SK-N-SH (cell line): Measurements from ENCODE around the gene CCDC30. TPM values are rescaled to one million over a fixed set of nuclear protein-coding genes. Genes with fewer than 3 reads are reported as not detected.

Experiments
- CTCF ChIA-PET: fragments of 300-600, 350-600 bp; formaldehyde crosslinking; extraction: SDS; loops from one replicate; lab custom pipeline; 2021; lab: Yijun Ruan, JAX
- POLR2A ChIA-PET: fragments of 350-600 bp; sonication (Branson Sonifier 250); formaldehyde crosslinking; extraction: SDS; loops from one replicate; lab custom pipeline; 2020; ENCODE audit warnings: antibody characterized with exemption, inconsistent platforms; lab: Yijun Ruan, JAX
- DNase-seq: peaks from one replicate; pipeline ENCODE4 v3.0.0; 2012
- H2AFZ ChIP-seq: fragments of 200-600 bp; sonication (generic); 2 replicates; pipeline ENCODE4 v1.8.1; 2016; ENCODE audit warnings: antibody characterized with exemption, mild to moderate bottlenecking, low read depth
- H3F3A ChIP-seq: fragments of 200-600 bp; sonication (generic); replicated peaks from 2 replicates; pipeline ENCODE3; 2016; ENCODE audit warnings: antibody characterized with exemption, mild to moderate bottlenecking; ENCODE audit not compliant: insufficient read depth
- H3K27ac ChIP-seq, 2 experiments: fragments of 200-500 bp in 1 of 2; fragments of 200-600 bp in 1 of 2; sonication (Bioruptor generic) in 1 of 2; sonication (generic), shearing (Covaris generic) in 1 of 2; 2 replicates each; pipeline versions ENCODE4 v1.5.1 to v1.6.1; 2014 to 2016; ENCODE audit warnings: low read depth in 2 of 2, inconsistent platforms in 1 of 2, low read length in 1 of 2, mild to moderate bottlenecking in 1 of 2, mixed read lengths in 1 of 2
- H3K27me3 ChIP-seq: fragments of 200-600 bp; sonication (generic), shearing (Covaris generic); 2 replicates; pipeline ENCODE4 v1.6.1; 2016; ENCODE audit warnings: mixed run types; ENCODE audit not compliant: insufficient read depth
- H3K36me3 ChIP-seq, 2 experiments: fragments of 200-500 bp in 1 of 2; fragments of 200-600 bp in 1 of 2; sonication (Bioruptor generic) in 1 of 2; sonication (generic) in 1 of 2; replicated peaks in 1 of 2; 2 replicates each; pipeline versions ENCODE3 to v1.5.1; 2014 to 2016; ENCODE audit warnings: low read length in 1 of 2, mild to moderate bottlenecking in 1 of 2; ENCODE audit not compliant: insufficient read depth in 2 of 2, control insufficient read depth in 1 of 2
- H3K4me1 ChIP-seq, 2 experiments: fragments of 200-500 bp in 1 of 2; fragments of 200-600 bp in 1 of 2; sonication (Bioruptor generic) in 1 of 2; sonication (generic), shearing (Covaris generic) in 1 of 2; 2 replicates each; pipeline versions ENCODE4 v1.5.1 to v1.6.1; 2014 to 2016; ENCODE audit warnings: low read depth in 1 of 2, low read length in 1 of 2, mixed run types in 1 of 2; ENCODE audit not compliant: insufficient read depth in 2 of 2, control insufficient read depth in 1 of 2
- H3K4me2 ChIP-seq: fragments of 200-600 bp; sonication (generic), shearing (Covaris generic); 2 replicates; pipeline ENCODE4 v1.6.1; 2017; ENCODE audit warnings: mixed run types
- H3K4me3 ChIP-seq, 2 experiments: fragments of 200-500 bp in 1 of 2; fragments of 200-600 bp in 1 of 2; sonication (Bioruptor generic) in 1 of 2; sonication (generic), shearing (Covaris generic) in 1 of 2; 2 replicates each; pipeline versions ENCODE4 v1.5.1 to v1.8.1; 2014 to 2016; ENCODE audit warnings: low read depth in 2 of 2, inconsistent platforms in 1 of 2, low read length in 1 of 2, mild to moderate bottlenecking in 1 of 2, mixed read lengths in 1 of 2, moderate library complexity in 1 of 2
- H3K79me2 ChIP-seq: fragments of 200-600 bp; sonication (generic); 2 replicates; pipeline ENCODE4 v1.8.1; 2017; ENCODE audit warnings: mild to moderate bottlenecking; ENCODE audit not compliant: insufficient read depth
- H3K9ac ChIP-seq: fragments of 200-600 bp; sonication (generic); 2 replicates; pipeline ENCODE4 v1.6.1; 2017; ENCODE audit warnings: mixed run types
- H3K9me2 ChIP-seq: fragments of 200-600 bp; sonication (generic); 2 replicates; pipeline ENCODE4 v1.6.1; 2017; ENCODE audit warnings: mixed run types
- H3K9me3 ChIP-seq: fragments of 200-600 bp; sonication (generic); 2 replicates; pipeline ENCODE4 v1.6.1; 2017; ENCODE audit warnings: mixed run types, mild to moderate bottlenecking, moderate library complexity
- H4K20me1 ChIP-seq: fragments of 200-600 bp; sonication (generic); 2 replicates; pipeline ENCODE4 v1.6.1; 2017; ENCODE audit warnings: mild to moderate bottlenecking, mixed run types; ENCODE audit not compliant: insufficient read depth
- ELF1 ChIP-seq: IDR thresholded peaks from 2 replicates; pipeline ENCODE4 v1.4.0; 2012
- FOSL2 ChIP-seq: IDR thresholded peaks from 2 replicates; pipeline ENCODE4 v1.4.0; 2012; ENCODE audit warnings: low read depth, mild to moderate bottlenecking, moderate library complexity, borderline replicate concordance
- FOXJ3 ChIP-seq: sonication (generic); formaldehyde crosslinking; IDR thresholded peaks from 2 replicates; pipeline ENCODE4 v1.5.1; 2020; ENCODE audit warnings: mild to moderate bottlenecking, missing genetic modification reagents
- FOXM1 ChIP-seq: IDR thresholded peaks from 2 replicates; pipeline ENCODE4 v1.4.0; 2012; ENCODE audit warnings: low read depth, mild to moderate bottlenecking
- MEF2A ChIP-seq: IDR thresholded peaks from 2 replicates; pipeline ENCODE4 v1.4.0; 2012; ENCODE audit warnings: low read depth, borderline replicate concordance
- MXI1 ChIP-seq: IDR thresholded peaks from 2 replicates; pipeline ENCODE4 v1.6.1; 2012; ENCODE audit warnings: mild to moderate bottlenecking, low read depth, low read length, improper control_type of control experiment
- NRF1 ChIP-seq: IDR thresholded peaks from 2 replicates; pipeline ENCODE4 v1.6.1; 2012; ENCODE audit warnings: low read depth, mild to moderate bottlenecking, low read length
- RAD21 ChIP-seq: IDR thresholded peaks from 2 replicates; pipeline ENCODE4 v1.6.1; 2012; ENCODE audit warnings: mild to moderate bottlenecking, low read length
- RCOR1 ChIP-seq: fragments of 150-350 bp; IDR thresholded peaks from 2 replicates; pipeline ENCODE4 v1.6.1; 2017; ENCODE audit warnings: antibody characterized with exemption, low read length
- REST ChIP-seq: IDR thresholded peaks from 2 replicates; pipeline ENCODE4 v1.6.1; 2012; ENCODE audit warnings: mild to moderate bottlenecking, low read depth, low read length, moderate library complexity
- RFX5 ChIP-seq: IDR thresholded peaks from 2 replicates; pipeline ENCODE4 v1.6.1; 2012; ENCODE audit warnings: mild to moderate bottlenecking, improper control_type of control experiment, low read length
- SIN3A ChIP-seq: IDR thresholded peaks from 2 replicates; pipeline ENCODE4 v1.6.1; 2012; ENCODE audit warnings: low read depth, mild to moderate bottlenecking, low read length, moderate library complexity, borderline replicate concordance
- SMC3 ChIP-seq: IDR thresholded peaks from 2 replicates; pipeline ENCODE4 v1.6.1; 2012; ENCODE audit warnings: low read depth, low read length, improper control_type of control experiment
- TCF12 ChIP-seq: IDR thresholded peaks from 2 replicates; pipeline ENCODE4 v1.4.0; 2012
- TEAD4 ChIP-seq: IDR thresholded peaks from 2 replicates; pipeline ENCODE4 v1.4.0; 2012; ENCODE audit warnings: mild to moderate bottlenecking, borderline replicate concordance; ENCODE audit not compliant: insufficient read depth
- WGBS: methylation state at CpG from one replicate; pipeline ENCODE4 v1.1.6; 2017; ENCODE audit warnings: low lambda C conversion rate; 5-methylcytosine and 5-hydroxymethylcytosine counted together
- polyA plus RNA-seq, 3 experiments: library from polyadenylated mRNA; depleted of rRNA; stranded (reverse); fragments of >200 nt; gene quantifications; 2 replicates each; pipeline ENCODE4 v1.2.3, GENCODE V29; 2012
- TF ChIP-seq, protein P1 (sequence below): fragments of 150-350 bp; IDR thresholded peaks from 2 replicates; pipeline ENCODE4 v1.6.1; 2017; ENCODE audit warnings: antibody characterized with exemption, low read length, low read depth, borderline replicate concordance
- TF ChIP-seq, protein P2 (sequence below): IDR thresholded peaks from 2 replicates; pipeline ENCODE4 v1.4.0; 2012; ENCODE audit warnings: low read depth, borderline replicate concordance
- TF ChIP-seq, protein P3 (sequence below): IDR thresholded peaks from 2 replicates; pipeline ENCODE4; 2012

The CCDC30 gene
- polyA plus RNA-seq, 1 of the 3 experiments (the other 2 are of a cell fraction): 0.94 TPM

- WGBS: 98% methylated on average over 4 of the region's 4 CpGs
- Histone ChIP-seq H3K4me1 (no peaks in the 10 kb centered on the region), H3K4me2 (no peak overlapping the region), H3K9me3 (no peaks in the 10 kb centered on the region), H3K4me3 (no peak overlapping the region), H3K27me3 (no peaks in the 10 kb centered on the region), H3K27ac (no peak overlapping the region), H4K20me1 (peaks cover 32% of the 10 kb centered on the region), H3K9ac (no peak overlapping the region), H3K9me2 (no peaks in the 10 kb centered on the region), H2AFZ (no peak overlapping the region), H3K79me2 (peaks cover 75% of the 10 kb centered on the region), H3F3A (peaks cover 11% of the 10 kb centered on the region), H3K36me3 (peaks cover 96 to 97% of the 10 kb centered on the region in 2 experiments)
- TF ChIP-seq FOSL2 (no peak), FOXJ3 (CRISPR knock-in tag) (no peak), RFX5 (no peak), RAD21 (no peak), REST (no peak), ELF1 (no peak), NRF1 (no peak)
- TF ChIP-seq, protein P1, sequence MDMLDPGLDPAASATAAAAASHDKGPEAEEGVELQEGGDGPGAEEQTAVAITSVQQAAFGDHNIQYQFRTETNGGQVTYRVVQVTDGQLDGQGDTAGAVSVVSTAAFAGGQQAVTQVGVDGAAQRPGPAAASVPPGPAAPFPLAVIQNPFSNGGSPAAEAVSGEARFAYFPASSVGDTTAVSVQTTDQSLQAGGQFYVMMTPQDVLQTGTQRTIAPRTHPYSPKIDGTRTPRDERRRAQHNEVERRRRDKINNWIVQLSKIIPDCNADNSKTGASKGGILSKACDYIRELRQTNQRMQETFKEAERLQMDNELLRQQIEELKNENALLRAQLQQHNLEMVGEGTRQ: no peak
- POLR2A ChIA-PET: no interaction called here
- CTCF ChIA-PET: interaction anchor here (0.9 kb wide), 1 partner anchor 59 kb away, joined by 3 read pairs; no protein-coding TSS in a partner anchor
- DNase-seq: no peak
Observed at GRCh38 chr1:42698081-42698813, 235.2 kb downstream of the CCDC30 start.

GRCh38 chr1:42700006-42700405, 236.9 kb downstream of the CCDC30 start:
- Histone ChIP-seq H3K27ac (no peak overlapping the region), H2AFZ (no peak overlapping the region), H3K36me3 (peaks cover 89 to 92% of the 10 kb centered on the region in 2 experiments), H3K9me2 (no peaks in the 10 kb centered on the region), H3K9me3 (no peaks in the 10 kb centered on the region), H3K4me2 (no peak overlapping the region), H3K27me3 (no peaks in the 10 kb centered on the region), H3K9ac (no peak overlapping the region), H3K4me1 (no peaks in the 10 kb centered on the region), H3K79me2 (peaks cover 66% of the 10 kb centered on the region), H4K20me1 (peaks cover 14% of the 10 kb centered on the region), H3F3A (peaks cover 17% of the 10 kb centered on the region), H3K4me3 (no peak overlapping the region)
- ChIA-PET CTCF (no interaction called here), POLR2A (no interaction called here)
- DNase-seq: no peak
- no peak for TF ChIP-seq TCF12
- TF ChIP-seq SMC3: no peak
- no peak for TF ChIP-seq RFX5
- TF ChIP-seq TEAD4: no peak
- no peak for TF ChIP-seq FOSL2
- no peak for TF ChIP-seq ELF1
- TF ChIP-seq, protein P2, sequence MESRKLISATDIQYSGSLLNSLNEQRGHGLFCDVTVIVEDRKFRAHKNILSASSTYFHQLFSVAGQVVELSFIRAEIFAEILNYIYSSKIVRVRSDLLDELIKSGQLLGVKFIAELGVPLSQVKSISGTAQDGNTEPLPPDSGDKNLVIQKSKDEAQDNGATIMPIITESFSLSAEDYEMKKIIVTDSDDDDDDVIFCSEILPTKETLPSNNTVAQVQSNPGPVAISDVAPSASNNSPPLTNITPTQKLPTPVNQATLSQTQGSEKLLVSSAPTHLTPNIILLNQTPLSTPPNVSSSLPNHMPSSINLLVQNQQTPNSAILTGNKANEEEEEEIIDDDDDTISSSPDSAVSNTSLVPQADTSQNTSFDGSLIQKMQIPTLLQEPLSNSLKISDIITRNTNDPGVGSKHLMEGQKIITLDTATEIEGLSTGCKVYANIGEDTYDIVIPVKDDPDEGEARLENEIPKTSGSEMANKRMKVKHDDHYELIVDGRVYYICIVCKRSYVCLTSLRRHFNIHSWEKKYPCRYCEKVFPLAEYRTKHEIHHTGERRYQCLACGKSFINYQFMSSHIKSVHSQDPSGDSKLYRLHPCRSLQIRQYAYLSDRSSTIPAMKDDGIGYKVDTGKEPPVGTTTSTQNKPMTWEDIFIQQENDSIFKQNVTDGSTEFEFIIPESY: no peak
- no peak for TF ChIP-seq MEF2A
- TF ChIP-seq RCOR1: no peak
- no peak for TF ChIP-seq SIN3A
- TF ChIP-seq FOXM1: no peak
- TF ChIP-seq, protein P3, sequence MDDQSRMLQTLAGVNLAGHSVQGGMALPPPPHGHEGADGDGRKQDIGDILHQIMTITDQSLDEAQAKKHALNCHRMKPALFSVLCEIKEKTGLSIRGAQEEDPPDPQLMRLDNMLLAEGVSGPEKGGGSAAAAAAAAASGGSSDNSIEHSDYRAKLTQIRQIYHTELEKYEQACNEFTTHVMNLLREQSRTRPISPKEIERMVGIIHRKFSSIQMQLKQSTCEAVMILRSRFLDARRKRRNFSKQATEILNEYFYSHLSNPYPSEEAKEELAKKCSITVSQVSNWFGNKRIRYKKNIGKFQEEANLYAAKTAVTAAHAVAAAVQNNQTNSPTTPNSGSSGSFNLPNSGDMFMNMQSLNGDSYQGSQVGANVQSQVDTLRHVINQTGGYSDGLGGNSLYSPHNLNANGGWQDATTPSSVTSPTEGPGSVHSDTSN: no peak
- TF ChIP-seq MXI1: no peak
- no peak for TF ChIP-seq FOXJ3 (CRISPR knock-in tag)
- no peak for TF ChIP-seq NRF1
